ENCODE data around the gene CFAP43. TPM values are rescaled to one million over a fixed set of nuclear protein-coding genes. Genes with fewer than 3 reads are reported as not detected.

CFAP43 gene
- total RNA-seq, 1 donor from 2014 or later: 0.98 TPM

DNA sequence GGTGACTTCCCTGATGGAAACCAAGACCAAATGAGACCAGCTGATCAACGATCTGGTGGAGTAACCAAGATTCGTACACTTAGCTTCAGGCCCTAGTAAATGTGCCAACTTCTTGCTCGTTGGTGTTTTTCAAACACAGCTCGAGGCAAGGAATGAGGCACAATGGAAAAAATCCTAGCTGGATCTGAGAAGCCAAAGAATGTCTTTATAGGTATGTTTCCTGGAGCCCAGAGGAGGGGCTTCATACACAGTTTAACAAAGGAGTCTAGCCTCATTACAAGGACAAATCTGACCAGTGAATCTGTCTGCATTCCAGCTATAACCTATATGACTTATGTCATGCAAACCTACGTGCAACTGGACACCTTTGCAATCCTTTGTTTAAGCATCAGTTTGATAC lies 150.2 kb downstream of the CFAP43 start:
- DNase-seq (ENCODE audit: low spot score) (no peak), ATAC-seq (no peak)
- intact Hi-C loops (cut with DNase I): no loop called here

DNA sequence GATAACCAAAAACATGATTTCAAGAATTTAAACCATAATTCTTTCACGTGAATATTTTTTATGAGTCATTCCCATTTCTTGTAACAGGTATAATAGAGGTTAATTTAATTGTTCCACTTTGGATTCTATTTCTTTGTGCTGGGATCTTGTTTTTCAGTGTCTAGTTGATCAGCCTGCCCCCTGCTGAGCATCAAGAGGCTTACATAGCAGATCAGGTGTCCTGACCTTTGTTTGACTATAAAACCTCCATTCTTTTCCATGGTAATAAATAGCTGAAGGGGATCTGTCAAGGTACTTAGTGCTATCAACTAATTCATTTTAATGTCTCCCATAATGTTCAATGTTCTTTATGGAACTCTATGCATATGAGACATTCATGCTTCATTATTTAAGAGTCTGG lies 151.4 kb downstream of the CFAP43 start:
- intact Hi-C loops (cut with DNase I): no loop called here
- DNase-seq (ENCODE audit: low spot score): no peak
- ATAC-seq: no peak

Small RNAs within 50 kb of the gene (microRNA-seq; reads per million reads assigned to microRNA genes)
- gene MIR4482: not detected
- not detected for gene MIR609

Other genes with a start within 250 kb of the CFAP43 start
- 0.45 TPM for gene COL17A1, start 146.5 kb downstream of the CFAP43 start, total RNA-seq
- 7.8 TPM for gene SFR1, start 110.2 kb downstream of the CFAP43 start, total RNA-seq
- 55.7 TPM for gene GSTO1, start 22.5 kb upstream of the CFAP43 start, total RNA-seq
- 2.1 TPM for gene GSTO2, start 36.8 kb upstream of the CFAP43 start, total RNA-seq
- 24.7 TPM for gene ITPRIP, start 106.1 kb upstream of the CFAP43 start, total RNA-seq
- 0.67 TPM for gene CFAP58, start 121.5 kb upstream of the CFAP43 start, total RNA-seq

Measured in sciatic nerve (tissue), 2 donors.